GM21723 (cell line): ENCODE results near the gene CACNA1G.

ENCODE experiments used
- ATAC-seq: cut with Tn5 transposase; IDR thresholded peaks from one replicate; pipeline ENCODE4 v1.9.1; 2021; ENCODE audit warnings: mild to moderate bottlenecking, moderate library complexity; ENCODE audit not compliant: unreplicated experiment

CACNA1G gene

GRCh38 chr17:50642722-50643656 is 82.5 kb downstream of the CACNA1G start:
- ATAC-seq: no peak

- ATAC-seq: no peak
Measured at GRCh38 chr17:50645748-50646682, 85.5 kb downstream of the CACNA1G start.

- ATAC-seq: no peak
Measured at GRCh38 chr17:50647187-50647586, 86.7 kb downstream of the CACNA1G start.

- no peak for ATAC-seq
Measured at GRCh38 chr17:50649042-50649908, 88.8 kb downstream of the CACNA1G start.

- ATAC-seq: no peak
Measured at GRCh38 chr17:50651661-50652060, 91.1 kb downstream of the CACNA1G start.

GRCh38 chr17:50653738-50654137 is 93.2 kb downstream of the CACNA1G start:
- no peak for ATAC-seq

GRCh38 chr17:50656509-50656908 is 96.0 kb downstream of the CACNA1G start:
- ATAC-seq: no peak

GRCh38 chr17:50657054-50657453 is 96.5 kb downstream of the CACNA1G start:
- no peak for ATAC-seq

- no peak for ATAC-seq
Measured at GRCh38 chr17:50657627-50658026, 97.1 kb downstream of the CACNA1G start.

- no peak for ATAC-seq
Measured at GRCh38 chr17:50658616-50659015, 98.1 kb downstream of the CACNA1G start.

- no peak for ATAC-seq
Measured at GRCh38 chr17:50659179-50659578, 98.7 kb downstream of the CACNA1G start.

- no peak for ATAC-seq
Measured at GRCh38 chr17:50660042-50660886, 99.7 kb downstream of the CACNA1G start.

- no peak for ATAC-seq
Measured at GRCh38 chr17:50660887-50661345, 100.4 kb downstream of the CACNA1G start.

- ATAC-seq: no peak
Measured at GRCh38 chr17:50661348-50661747, 100.8 kb downstream of the CACNA1G start.

GRCh38 chr17:50661795-50662391 is 101.4 kb downstream of the CACNA1G start:
- no peak for ATAC-seq

- ATAC-seq: no peak
Measured at GRCh38 chr17:50662632-50663225, 102.2 kb downstream of the CACNA1G start.

GRCh38 chr17:50663812-50664374 is 103.4 kb downstream of the CACNA1G start:
- no peak for ATAC-seq

GRCh38 chr17:50664788-50665458 is 104.4 kb downstream of the CACNA1G start:
- ATAC-seq: no peak
